ENCODE measurements around the gene IMP3. TPM values are rescaled to one million over a fixed set of nuclear protein-coding genes. Genes with fewer than 3 reads are reported as not detected.

IMP3 gene
- total RNA-seq, 1 donor from 2014 or later, result 159 TPM

GRCh38 chr15:75649848-75650247 lies 9.8 kb upstream of the IMP3 start:
- DNase-seq (ENCODE audit: low spot score in 2 of 2), result no peak
- Histone ChIP-seq H3K9me3 (no peaks in the 10 kb centered on the region), H3K36me3 (peaks cover 0 to 8% of the 10 kb centered on the region in 2 donors), H3K27ac (peak overlapping the region; percentile 98 to 99), H3K27me3 (no peaks in the 10 kb centered on the region), H3K4me3 (peak overlapping the region; percentile 86 to 94), H3K4me1 (peaks cover 39 to 66% of the 10 kb centered on the region in 2 donors)
- intact Hi-C loops (cut with DNase I), result loop anchor here (5.0 kb wide), 1 partner anchor 198 kb away; the partner anchor contains the start of gene SIN3A
- TF ChIP-seq, protein P1, sequence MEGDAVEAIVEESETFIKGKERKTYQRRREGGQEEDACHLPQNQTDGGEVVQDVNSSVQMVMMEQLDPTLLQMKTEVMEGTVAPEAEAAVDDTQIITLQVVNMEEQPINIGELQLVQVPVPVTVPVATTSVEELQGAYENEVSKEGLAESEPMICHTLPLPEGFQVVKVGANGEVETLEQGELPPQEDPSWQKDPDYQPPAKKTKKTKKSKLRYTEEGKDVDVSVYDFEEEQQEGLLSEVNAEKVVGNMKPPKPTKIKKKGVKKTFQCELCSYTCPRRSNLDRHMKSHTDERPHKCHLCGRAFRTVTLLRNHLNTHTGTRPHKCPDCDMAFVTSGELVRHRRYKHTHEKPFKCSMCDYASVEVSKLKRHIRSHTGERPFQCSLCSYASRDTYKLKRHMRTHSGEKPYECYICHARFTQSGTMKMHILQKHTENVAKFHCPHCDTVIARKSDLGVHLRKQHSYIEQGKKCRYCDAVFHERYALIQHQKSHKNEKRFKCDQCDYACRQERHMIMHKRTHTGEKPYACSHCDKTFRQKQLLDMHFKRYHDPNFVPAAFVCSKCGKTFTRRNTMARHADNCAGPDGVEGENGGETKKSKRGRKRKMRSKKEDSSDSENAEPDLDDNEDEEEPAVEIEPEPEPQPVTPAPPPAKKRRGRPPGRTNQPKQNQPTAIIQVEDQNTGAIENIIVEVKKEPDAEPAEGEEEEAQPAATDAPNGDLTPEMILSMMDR (IDR thresholded peaks at IDR 0.05), result no peak

GRCh38 chr15:75649045-75649761 lies 9.2 kb upstream of the IMP3 start:
- Histone ChIP-seq H3K36me3 (peaks cover 0 to 8% of the 10 kb centered on the region in 2 donors), H3K9me3 (no peaks in the 10 kb centered on the region), H3K27me3 (no peaks in the 10 kb centered on the region), H3K4me3 (peak overlapping the region; percentile 86 to 94), H3K27ac (peak overlapping the region; percentile 98 to 99), H3K4me1 (peaks cover 35 to 60% of the 10 kb centered on the region in 2 donors)
- intact Hi-C loops (cut with DNase I), result loop anchor here (5.0 kb wide), 1 partner anchor 197 kb away; the partner anchor contains the start of gene SIN3A
- no peak for DNase-seq (ENCODE audit: low spot score in 2 of 2)
- TF ChIP-seq, protein P1 (IDR thresholded peaks at IDR 0.05), result no peak

DNA sequence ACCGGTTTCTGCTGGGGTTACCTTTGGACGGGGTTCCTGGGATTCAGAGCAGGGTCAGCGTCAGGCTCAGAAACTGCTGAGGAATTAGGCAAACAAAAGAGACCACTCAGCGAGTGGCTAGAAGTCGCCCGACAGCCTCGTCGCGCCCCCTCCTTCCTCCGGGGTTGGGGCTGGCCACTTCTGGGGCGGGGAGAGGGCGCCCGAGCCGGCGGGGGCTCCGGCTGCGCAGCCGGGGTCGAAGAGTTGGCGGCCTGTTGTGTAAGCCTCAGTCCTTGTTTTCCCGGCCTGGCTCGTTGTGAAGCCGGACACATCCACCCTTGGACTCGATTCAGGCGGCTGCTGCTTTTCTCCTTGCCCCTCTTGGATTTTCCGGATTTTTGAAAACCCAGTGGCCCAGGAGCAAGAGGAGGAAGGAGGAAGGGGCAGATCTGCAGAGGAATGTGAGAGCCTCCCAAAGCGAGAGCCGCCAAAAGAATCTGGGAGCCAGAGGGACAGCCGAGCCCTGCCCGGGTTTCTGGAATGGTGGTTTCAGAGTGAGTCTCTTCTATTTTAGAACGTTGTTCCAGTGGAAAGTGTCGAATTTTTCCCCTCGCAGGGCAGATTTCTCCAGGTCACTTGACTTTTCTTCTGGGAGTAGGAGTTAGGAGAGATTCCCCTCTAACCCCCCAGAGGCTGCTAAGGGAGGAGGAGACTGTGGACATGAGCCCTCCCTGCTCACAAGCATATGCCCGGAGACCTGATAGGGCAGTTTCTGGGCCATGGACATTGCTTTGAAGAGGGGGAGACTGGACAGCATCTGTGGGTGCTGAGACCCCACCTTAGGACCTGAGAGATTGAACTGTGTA lies 8.4 kb upstream of the IMP3 start:
- peak in 1 of 2 donors; percentile 78 for DNase-seq (ENCODE audit: low spot score in 2 of 2)
- TF ChIP-seq, protein P1 (IDR thresholded peaks at IDR 0.05), result no peak
- peak overlapping the region; percentile 86 to 94 for H3K4me3 ChIP-seq
- intact Hi-C loops (cut with DNase I), result loop anchor here (5.0 kb wide), 1 partner anchor 196 kb away; the partner anchor contains the start of gene SIN3A
- H3K27me3 ChIP-seq, result no peaks in the 10 kb centered on the region
- peaks cover 30 to 51% of the 10 kb centered on the region in 2 donors for H3K4me1 ChIP-seq
- peaks cover 0 to 8% of the 10 kb centered on the region in 2 donors for H3K36me3 ChIP-seq
- peak overlapping the region; percentile 98 to 99 for H3K27ac ChIP-seq
- H3K9me3 ChIP-seq, result no peaks in the 10 kb centered on the region

GRCh38 chr15:75647370-75648155 lies 7.5 kb upstream of the IMP3 start, which contains the start of gene SNX33:
Gene SNX33, plus strand, starts transcription at chr15:75647912. Its CDS starts 1,191 bp downstream, at chr15:75649103.
- H3K4me1 ChIP-seq, result peaks cover 24 to 43% of the 10 kb centered on the region in 2 donors

More at GRCh38 chr15:75647370-75648155, 7.5 kb upstream of the IMP3 start, which contains the start of gene SNX33:
- peak in 1 of 2 donors; percentile 91 for DNase-seq (ENCODE audit: low spot score in 2 of 2)
- Histone ChIP-seq H3K27ac (peak within 1 kb of the TSS; percentile 98 to 99), H3K27me3 (no peaks in the 10 kb centered on the region), H3K4me3 (peak within 1 kb of the TSS; percentile 86 to 94), H3K9me3 (no peaks in the 10 kb centered on the region), H3K36me3 (peaks cover 0 to 8% of the 10 kb centered on the region in 2 donors)
- TF ChIP-seq, protein P1 (IDR thresholded peaks at IDR 0.05), result peak; percentile 35 to 59 (median 46)
- intact Hi-C loops (cut with DNase I), result loop anchor here (1.0 to 5.0 kb wide), 3 partner anchors 13 to 195 kb away; partner anchors contain the start of genes SIN3A and SNUPN

Data from ascending aorta (tissue), 2 donors.